Measurements from ENCODE around the gene TCF4. TPM values are rescaled to one million over a fixed set of nuclear protein-coding genes. Genes with fewer than 3 reads are reported as not detected.
"Not testable (repeated sequence)": the region's sequence is repeated elsewhere in the genome, so short reads cannot be mapped to it uniquely, and the experiment has no call there.

The TCF4 gene
- total RNA-seq, 1 donor from 2014 or later = 344 TPM

DNA sequence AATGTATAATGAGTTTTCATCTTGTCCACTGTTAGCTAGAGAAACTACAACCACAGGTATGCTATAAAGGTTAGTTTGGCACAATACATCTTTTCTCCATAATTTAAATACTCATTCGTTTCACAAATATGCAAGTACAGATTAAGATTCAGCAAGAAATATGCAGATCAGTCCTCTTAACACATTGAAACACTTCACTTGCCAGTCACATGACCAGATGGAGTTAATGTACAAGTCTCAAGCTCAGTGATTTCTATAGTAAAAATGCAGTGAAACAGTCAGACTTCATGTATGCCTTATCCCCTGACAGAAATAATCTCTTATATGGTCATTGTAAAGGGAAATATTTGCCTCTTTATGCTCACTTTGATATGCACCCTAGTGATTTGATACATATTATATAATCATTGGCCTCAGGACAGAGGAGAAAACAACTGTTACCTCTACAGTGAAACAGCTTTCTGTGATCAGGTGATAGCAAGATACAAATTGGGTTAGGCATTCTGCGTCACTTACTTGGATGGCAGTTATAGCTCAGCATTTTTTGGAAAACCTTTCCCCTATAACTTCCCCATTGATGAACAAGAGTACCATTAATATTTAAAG, 104.6 kb downstream of the TCF4 start:
- no peak for DNase-seq (ENCODE audit: extremely low read depth, low read depth, low spot score)

DNA sequence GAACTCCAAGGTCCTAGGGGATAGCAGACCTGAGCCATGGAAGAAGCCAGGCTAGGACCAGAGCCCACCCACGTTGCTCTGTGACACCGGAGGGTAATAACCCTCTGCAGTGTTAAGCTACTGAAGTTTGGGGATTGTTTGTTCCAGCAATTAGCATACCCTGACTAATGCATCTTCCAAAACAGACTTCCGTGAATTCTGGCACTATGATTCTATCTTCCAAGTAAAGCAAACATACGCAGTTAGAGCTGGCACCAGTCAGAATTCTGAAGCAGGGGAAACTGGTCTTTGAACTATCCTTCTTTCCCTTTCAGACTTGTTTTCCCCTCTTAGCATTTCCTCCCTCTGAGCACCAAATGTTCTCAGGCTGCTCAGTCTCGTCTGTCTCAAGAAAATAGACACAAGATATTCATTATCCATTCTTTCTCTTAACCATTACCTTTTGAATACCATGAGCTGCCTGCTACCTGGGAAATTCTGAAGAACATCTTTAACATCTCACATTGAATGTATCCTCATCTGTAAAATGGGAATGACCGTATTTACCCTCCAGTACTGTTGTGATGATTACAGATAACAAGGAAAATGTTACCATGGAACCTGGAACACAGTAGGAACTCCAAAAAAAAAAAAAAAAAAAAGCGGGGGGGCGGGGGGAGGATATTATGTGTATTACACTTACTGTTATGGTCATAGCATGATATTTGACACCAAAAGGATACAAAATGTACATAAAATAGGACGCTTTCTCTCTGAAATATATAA, 108.2 kb downstream of the TCF4 start:
- DNase-seq (ENCODE audit: extremely low read depth, low read depth, low spot score) = peak; percentile 72

DNA sequence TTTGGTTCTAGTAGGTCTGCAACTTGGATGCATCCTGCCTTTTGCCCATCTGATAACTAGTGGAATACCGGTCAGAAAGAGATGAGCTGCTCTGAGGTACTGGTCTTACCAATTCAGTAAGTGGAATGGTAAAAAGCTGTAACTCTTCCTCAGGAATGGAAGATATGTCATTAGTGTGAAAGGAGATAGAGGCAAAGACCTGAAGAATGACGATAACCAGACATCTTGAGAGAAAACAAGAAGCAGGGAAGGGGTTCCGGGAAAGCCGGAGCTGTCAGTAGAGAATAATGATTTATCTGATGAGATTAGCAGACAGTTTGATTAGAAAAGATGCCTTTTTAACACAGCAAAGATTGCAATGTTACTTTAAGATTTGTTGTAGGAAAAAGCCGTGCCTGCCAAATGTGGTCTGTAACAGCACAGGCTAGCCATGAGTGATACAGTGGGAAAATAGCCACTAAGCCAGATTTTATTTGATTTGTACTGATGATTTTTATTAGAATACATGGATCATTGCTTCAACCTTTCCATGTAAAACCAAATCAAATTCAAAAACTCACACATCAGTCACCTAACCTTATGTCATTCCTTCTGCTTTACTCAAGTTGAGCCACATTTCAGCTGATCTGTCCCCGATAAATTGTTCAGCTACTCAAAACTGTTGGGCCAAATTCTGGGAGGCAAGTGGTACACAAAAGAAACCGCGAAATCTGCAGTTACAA, 110.0 kb downstream of the TCF4 start:
- no peak for DNase-seq (ENCODE audit: extremely low read depth, low read depth, low spot score)

DNA sequence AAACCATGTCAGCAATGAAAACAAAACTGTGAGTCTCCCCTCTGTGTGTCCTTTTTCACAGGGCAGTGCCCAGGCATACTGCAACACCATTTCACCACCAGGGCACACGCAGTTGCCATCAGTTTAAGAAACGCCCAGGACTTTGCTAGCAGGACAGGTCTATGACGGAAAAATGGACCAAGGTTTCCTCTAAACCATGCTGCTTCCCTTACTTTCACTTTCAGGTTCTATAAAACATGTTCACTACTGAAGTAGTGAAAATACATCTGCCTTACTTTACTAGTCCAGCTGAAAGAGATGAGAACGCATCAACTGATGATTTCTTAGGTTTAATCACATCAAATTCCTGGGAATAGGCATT, 110.5 kb downstream of the TCF4 start:
- peak; percentile 45 for DNase-seq (ENCODE audit: extremely low read depth, low read depth, low spot score)

DNA sequence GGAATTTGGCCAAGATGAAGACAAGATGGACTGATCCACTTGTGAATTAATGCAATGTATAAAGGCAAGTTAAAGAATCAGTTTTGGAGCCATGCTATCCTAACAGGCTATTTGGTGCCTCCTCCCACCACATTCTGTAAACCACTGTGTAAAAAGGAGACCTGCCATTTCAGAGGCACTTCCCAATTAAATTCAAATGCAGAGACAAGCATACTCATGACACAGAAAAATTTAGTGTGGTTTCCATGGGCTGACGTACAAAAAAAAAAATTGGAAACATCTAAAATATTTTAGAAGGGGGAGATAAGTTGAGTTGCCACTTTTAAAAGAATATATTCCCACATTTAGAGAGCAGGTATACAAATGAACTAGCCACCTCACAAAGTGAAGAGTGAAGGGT, 112.1 kb downstream of the TCF4 start:
- no peak for DNase-seq (ENCODE audit: extremely low read depth, low read depth, low spot score)

DNA sequence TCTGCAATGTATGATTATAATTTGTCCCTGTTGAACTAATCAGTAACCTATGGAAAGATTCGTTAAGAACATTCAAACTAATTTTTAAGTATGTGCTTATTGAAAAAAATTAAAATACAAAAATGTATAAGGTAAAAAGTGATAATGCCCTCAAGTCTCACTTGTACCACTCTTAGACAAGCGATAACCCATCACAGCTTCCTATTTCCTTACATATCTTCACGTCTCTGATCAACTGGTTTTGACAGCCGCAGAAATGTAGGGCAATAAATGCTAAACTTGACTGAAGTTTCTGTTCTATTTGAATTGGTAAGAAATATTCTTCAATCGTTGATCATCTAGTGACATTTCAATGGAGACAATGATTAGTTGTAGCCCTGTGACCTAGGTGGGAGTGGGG, 112.5 kb downstream of the TCF4 start:
- DNase-seq (ENCODE audit: extremely low read depth, low read depth, low spot score) = no peak

DNA sequence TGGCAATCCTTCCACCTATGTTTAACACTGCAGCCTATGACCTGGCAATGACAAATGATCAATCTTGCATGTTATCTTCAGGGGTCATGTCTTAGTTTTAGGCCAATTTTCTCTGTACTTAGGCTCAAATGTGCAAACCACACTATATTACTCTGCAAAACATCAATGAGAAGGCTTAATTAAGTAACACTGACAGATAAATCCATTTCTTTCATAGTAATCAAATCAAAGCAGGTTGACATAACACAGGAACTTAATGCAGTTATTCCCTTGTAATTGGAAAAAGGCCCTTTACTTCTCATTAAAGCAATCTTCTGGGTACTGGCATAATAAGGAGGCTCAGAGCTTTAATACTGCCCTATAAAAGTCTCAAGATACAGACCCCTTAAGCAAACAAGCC, 114.4 kb downstream of the TCF4 start:
- DNase-seq (ENCODE audit: extremely low read depth, low read depth, low spot score) = no peak

DNA sequence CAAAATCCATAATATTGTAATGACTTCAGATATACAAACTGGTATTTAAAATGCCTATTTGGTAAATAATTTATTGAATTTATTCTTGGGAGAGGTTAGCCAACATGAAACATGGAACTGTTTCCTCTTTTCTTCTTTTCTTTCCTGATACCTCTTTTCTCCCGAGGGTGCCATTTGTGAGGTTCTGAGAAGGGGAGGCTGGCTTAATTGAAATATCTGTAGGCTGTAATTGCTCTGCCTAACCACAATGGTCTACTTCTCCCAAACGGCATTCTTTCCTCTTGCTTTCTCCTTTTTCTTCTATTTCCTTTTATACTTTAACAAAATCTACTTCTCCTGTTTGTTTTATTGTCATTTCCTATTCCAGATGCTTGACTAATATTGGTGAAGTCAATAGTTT, 114.9 kb downstream of the TCF4 start:
- no peak for DNase-seq (ENCODE audit: extremely low read depth, low read depth, low spot score)

DNA sequence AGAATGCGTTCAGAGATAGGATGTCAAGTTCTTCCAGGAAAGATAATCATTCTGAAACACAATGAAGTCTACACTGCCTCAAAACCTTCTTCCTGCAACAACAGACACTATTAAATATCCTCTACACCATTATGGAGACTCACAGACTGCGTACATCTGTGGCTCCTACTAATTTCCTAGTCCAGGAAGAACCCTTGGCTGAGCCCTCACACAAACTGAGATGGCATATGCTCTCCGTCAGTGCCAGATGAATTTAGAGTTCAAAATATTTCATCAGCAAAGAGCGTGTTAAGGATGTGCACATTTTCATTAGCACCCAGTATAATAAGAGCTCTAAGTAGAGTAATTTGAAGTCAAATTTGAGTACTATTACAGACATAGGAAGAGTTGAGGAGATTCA, 117.2 kb downstream of the TCF4 start:
- no peak for DNase-seq (ENCODE audit: extremely low read depth, low read depth, low spot score)

DNA sequence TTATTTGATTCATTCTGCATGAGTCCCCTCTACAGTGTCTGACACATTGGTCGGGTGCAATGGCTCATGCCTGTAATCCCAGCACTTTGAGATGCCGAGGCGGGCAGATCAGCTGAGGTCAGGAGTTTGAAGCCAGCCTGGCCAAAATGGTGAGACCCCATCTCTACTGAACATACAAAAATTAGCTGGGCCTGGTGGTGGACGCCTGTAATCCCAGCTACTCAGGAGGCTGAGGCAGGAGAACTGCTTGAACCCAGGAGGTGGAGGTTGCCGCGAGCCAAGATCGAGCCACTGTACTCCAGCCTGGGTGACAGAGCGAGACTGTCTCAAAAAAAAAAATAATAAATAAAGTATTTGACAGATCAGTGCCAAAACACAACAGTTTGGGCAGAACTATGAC, 118.9 kb downstream of the TCF4 start:
- not testable (repeated sequence) for DNase-seq (ENCODE audit: extremely low read depth, low read depth, low spot score)

DNA sequence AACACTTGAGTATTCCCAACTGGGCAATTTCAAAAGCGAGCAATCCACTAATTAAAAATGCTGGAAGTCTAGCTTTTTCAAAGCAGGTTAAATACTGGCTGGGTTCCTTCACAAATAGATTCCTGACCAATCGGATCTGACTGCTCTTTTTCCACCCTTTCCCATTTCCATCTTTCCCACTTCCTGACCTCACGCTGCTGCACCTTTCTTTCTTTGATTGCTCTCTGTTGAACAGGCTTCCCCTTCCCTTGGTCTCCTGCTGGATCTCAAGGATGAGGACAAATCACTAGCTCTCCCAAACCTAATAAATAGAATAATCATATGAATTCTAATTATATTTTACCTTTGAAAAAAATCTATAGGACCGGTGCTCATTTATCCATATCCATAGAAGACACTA, 121.2 kb downstream of the TCF4 start:
- DNase-seq (ENCODE audit: extremely low read depth, low read depth, low spot score) = no peak

DNA sequence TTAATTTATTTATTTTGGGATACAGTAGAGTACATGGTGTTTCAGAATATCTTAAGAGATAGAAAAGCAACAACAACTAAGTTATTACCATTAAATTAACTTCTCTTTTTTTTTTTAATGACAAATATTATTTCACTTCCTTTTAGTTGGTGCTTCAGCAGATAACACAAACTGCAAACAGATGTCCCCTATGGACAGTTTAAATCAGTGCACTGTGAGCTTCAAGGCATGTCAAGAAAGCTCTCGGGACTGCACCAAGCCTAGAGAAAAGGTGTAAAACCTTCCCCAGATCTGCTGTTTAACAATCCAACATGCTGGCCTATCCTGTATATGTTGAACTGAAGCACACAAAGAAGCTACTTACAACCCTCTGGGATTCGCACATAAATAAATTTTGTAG, 122.7 kb downstream of the TCF4 start:
- DNase-seq (ENCODE audit: extremely low read depth, low read depth, low spot score) = no peak

DNA sequence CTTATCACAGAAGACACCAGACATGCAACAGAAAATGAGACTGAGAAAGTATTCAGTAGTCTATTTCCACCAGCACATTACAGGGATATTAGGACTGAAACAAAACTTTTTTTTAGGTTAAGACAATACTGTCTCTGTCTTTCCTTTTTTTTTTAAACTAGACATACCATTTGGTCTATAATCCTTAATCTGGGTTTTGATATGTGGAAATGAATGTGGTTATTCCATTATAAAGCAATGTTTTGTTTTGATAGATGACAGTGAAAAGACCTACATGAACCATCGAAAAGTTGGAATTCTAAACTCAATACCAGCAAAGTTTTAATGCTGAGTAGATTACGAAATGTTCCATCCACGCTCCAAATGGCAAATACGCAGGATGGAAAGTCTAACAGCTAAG, 123.4 kb downstream of the TCF4 start:
- DNase-seq (ENCODE audit: extremely low read depth, low read depth, low spot score) = no peak

DNA sequence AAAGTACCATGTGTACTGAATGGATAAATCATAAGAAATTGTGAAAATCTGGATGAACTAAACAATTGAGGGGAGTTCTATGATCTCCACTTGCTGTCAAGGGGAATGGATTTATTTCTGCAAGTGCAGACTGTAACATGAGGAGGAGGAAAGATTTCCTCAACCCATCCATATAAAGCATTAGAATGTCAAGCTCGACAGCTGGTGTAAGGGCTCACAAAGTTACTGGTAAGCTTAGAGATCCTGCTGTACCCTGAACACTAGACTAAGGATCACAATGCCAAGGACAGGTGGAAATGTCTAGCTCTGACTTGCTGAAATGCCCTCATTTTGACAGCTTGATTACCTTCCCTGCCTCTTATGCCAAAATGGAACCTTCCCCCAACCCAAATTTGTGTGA, 125.3 kb downstream of the TCF4 start:
- DNase-seq (ENCODE audit: extremely low read depth, low read depth, low spot score) = no peak

DNA sequence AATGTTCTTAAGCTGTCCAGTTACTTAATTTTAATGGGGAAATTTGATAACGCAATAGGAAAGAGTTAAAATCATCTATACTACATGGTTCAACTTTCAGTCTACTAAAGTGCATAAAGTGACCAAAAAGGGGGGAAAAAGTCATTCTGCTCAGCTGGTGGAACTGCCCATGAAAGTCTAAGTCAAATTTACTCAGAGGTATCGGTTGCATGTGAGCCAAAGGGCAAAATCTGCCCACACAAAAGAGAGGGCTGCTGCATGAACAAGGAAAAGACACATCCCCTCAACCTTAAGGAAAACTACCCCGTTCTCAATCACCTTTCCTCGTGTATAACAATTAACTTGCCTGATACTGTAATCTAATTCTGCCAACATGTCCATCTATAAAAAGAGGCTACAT, 126.1 kb downstream of the TCF4 start:
- DNase-seq (ENCODE audit: extremely low read depth, low read depth, low spot score) = no peak

DNA sequence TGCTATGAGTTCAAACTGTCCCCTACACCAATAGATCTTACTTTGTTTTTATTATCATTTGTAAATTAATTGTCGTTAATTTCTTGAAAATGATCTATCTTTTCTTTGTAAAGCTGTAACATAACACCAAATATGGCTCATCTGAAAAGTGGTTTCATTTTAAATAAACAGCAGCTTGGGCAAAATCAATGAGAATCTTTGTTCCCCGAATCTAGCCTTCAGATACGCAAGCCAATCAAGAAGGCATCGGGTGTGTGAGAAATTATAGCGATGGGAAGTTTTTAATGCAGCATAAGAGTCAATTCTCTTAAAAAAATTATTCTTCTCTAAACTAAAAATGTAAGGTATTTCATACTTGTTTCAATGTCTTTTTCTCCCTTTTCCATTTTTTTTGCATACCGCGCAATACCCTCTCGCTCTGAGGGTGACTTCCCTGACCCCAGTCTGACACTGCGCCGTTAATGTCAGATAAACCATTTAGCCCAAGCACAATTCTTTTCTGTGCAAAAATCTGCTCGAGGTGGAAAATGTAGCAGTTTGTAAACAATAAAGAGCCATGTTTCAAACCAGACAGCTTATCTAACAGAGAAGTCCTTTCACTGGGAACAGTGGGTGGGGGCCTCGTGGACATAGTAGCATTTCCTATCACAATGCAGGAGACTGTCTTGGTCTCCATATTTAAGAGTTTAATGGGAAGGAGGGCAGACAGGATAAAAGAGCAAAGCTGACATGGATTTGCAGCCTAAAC, 129.4 kb downstream of the TCF4 start:
- DNase-seq (ENCODE audit: extremely low read depth, low read depth, low spot score) = no peak

DNA sequence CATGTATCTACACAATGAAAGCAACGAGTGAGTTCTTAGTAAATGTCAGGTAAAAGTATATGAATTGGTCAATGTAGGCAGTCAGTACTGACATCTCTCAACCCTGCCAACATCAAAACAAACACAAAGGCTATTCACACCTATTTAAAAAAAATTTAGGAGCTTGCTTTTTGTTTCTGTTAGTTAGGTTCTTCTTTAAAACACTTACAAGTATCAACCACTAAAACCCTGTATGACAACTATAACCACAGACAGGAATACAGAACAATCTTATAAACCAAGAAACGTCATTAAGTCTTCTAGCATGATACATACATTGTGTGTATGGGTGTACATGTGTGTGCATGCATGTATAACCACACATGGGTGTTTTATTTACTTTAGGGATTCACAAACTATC, 131.0 kb downstream of the TCF4 start:
- no peak for DNase-seq (ENCODE audit: extremely low read depth, low read depth, low spot score)

DNA sequence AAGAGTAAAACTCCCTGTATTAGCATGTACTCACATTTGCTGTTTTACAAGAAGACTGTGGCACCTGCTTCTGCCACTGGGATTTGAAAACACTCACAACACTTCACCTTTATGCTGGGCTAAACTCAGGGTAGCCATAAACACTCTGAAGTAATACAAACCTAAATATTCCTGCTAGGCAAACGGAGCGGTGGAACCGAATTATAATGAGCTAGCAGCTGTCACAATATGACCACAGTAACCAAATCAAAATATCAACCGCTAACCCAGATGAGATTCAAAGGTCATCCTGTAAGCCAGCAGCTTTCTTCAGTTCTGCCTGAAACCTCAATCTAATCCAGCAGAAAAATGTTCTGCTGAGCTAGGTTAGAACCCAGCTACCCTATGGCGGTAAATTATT, 132.1 kb downstream of the TCF4 start:
- DNase-seq (ENCODE audit: extremely low read depth, low read depth, low spot score) = no peak

DNA sequence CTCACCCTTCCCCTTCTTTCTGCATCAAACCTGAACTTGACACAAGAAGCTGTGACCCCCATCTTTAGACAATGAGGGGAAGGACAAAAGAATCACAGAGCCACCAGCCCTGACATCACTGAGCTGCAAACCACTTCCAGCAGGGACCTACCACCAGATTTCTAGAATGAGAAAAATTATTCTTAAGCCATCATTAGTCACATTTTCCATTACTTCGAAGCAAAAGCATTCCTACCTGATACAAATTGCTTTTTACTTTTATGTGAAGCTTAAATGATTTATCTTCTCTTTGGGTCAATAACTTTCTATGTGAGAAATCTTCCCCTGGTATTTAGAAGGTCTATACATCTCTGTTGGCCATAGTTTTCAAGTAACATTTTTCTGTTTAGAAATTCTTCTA, 134.8 kb downstream of the TCF4 start:
- DNase-seq (ENCODE audit: extremely low read depth, low read depth, low spot score) = no peak

DNA sequence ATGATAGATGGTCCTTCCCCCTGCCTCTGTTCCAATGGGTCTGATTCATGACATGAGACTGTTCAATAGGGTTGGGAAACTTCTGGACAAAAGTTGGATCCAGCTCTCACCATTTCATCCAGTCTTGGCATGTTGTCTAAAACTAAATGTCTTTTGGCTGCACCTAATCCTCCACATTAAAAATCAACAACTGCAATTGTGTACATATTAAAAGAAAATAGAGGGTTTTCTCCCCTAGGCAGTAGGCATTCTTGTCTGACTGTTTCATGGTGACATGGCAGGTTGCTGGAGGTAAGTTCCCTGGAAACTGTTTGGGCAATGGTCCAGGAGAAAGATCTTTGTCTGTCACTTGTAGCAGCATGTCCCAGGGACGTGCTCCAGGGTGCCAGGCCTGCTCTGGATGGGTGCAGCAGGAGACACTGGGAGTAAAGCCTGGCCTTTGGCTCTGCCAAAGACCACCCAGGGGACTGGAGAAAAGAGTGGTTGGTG, 135.8 kb downstream of the TCF4 start:
- DNase-seq (ENCODE audit: extremely low read depth, low read depth, low spot score) = no peak

DNA sequence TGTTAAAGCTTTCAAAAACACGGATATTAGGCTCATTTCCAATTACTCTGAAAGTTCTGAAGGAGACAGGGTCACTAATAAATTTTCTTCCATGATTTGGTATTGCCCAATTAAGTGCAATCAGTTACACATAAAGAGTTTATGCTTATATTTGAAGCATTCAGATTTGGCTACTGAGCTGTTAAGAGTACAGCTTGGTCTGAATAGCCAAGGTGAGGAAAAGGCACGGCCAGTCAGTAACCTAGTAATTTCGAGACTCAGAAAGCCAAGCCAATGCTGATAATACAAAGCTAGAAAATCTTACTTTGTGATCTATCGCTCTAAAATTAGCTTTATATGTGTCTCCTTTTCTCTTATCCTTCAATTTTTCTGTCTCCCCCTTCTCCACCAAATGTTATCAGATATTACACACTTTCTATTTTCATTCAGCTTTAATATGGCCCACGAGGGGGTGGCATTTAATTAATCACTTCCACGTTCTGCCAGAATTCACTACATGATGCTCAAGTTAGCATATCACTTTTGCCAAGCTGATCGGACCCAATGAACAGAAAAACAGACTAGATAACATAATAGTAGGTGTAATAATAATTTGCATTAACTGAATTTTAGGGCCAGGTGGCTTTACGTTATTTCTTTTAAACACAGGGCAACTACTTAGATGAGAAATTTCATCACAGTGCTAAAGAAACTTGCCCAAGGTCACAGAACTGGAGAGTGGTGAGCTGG, 138.4 kb downstream of the TCF4 start:
- DNase-seq (ENCODE audit: extremely low read depth, low read depth, low spot score) = no peak

Data from glomerular endothelial cell (primary cell).